DMS53 treated with DMSO at 0.1 percent for 48 hours (cell line): ENCODE data around the gene BAHCC1.
"Not testable (repeated sequence)": the region's sequence is repeated elsewhere in the genome, so short reads cannot be mapped to it uniquely, and the experiment has no call there.

Source experiments
- DNase-seq: peaks from one replicate; lab custom pipeline; 2025; ENCODE audit not compliant: unreplicated experiment; lab: John Stamatoyannopoulos, UW

Gene BAHCC1

GRCh38 chr17:81425716-81426392 is 30.6 kb downstream of the BAHCC1 start:
- DNase-seq, result not testable (repeated sequence)

- DNase-seq, result no peak
Measured at GRCh38 chr17:81426393-81427172, 31.3 kb downstream of the BAHCC1 start.

- no peak for DNase-seq
Measured at GRCh38 chr17:81427173-81428120, 32.2 kb downstream of the BAHCC1 start.

GRCh38 chr17:81428121-81428515 is 32.9 kb downstream of the BAHCC1 start:
- DNase-seq, result no peak

- DNase-seq, result no peak
Measured at GRCh38 chr17:81428516-81428915, 33.3 kb downstream of the BAHCC1 start.

GRCh38 chr17:81428948-81429774 is 33.9 kb downstream of the BAHCC1 start:
- peak; percentile 52 for DNase-seq

- DNase-seq, result no peak
Measured at GRCh38 chr17:81429821-81430551, 34.7 kb downstream of the BAHCC1 start.

GRCh38 chr17:81431545-81432482 is 36.6 kb downstream of the BAHCC1 start:
- DNase-seq, result no peak

- peak; percentile 67 for DNase-seq
Measured at GRCh38 chr17:81432941-81433340, 37.7 kb downstream of the BAHCC1 start.

GRCh38 chr17:81433656-81434055 is 38.4 kb downstream of the BAHCC1 start:
- no peak for DNase-seq

GRCh38 chr17:81434072-81434471 is 38.8 kb downstream of the BAHCC1 start:
- no peak for DNase-seq

- no peak for DNase-seq
Measured at GRCh38 chr17:81434681-81435417, 39.6 kb downstream of the BAHCC1 start.

- DNase-seq, result no peak
Measured at GRCh38 chr17:81435652-81436293, 40.5 kb downstream of the BAHCC1 start.

GRCh38 chr17:81436294-81436849 is 41.1 kb downstream of the BAHCC1 start:
- no peak for DNase-seq

GRCh38 chr17:81437191-81437651 is 42.0 kb downstream of the BAHCC1 start:
- DNase-seq, result no peak

- no peak for DNase-seq
Measured at GRCh38 chr17:81438007-81438659, 42.9 kb downstream of the BAHCC1 start.

- DNase-seq, result no peak
Measured at GRCh38 chr17:81438688-81439087, 43.4 kb downstream of the BAHCC1 start.
